Urinary bladder (tissue), 4 donors: ENCODE data around the gene DENND1C. TPM values are rescaled to one million over a fixed set of nuclear protein-coding genes. Genes with fewer than 3 reads are reported as not detected.
A peak's percentile ranks its signal among the peaks of the same experiment; 100 is the strongest.

Experiments used
- DNase-seq: peaks from one replicate; pipeline ENCODE4 v3.0.0-alpha.2; 2015; ENCODE audit errors: extremely low spot score
- H3K27ac ChIP-seq: one replicate; pipeline ENCODE4 v1.5.1; 2013; ENCODE audit warnings: low read depth, mild to moderate bottlenecking, moderate library complexity
- H3K36me3 ChIP-seq: one replicate; pipeline ENCODE4 v1.6.1; 2013; ENCODE audit warnings: mild to moderate bottlenecking, moderate library complexity; ENCODE audit not compliant: insufficient read depth
- H3K4me1 ChIP-seq: one replicate; pipeline ENCODE4 v1.6.1; 2013; ENCODE audit warnings: mild to moderate bottlenecking, moderate library complexity; ENCODE audit not compliant: insufficient read depth
- H3K4me3 ChIP-seq: one replicate; pipeline ENCODE4 v1.5.1; 2013; ENCODE audit warnings: low read depth, low read length
- WGBS: extraction: QIAGEN DNeasy Blood & Tissue Kit; methylation state at CpG from one replicate; pipeline ENCODE4 v1.1.7; 2013; 5-methylcytosine and 5-hydroxymethylcytosine counted together
- polyA plus RNA-seq: library from polyadenylated mRNA; stranded (reverse); fragments of 200-250 nt; gene quantifications from one replicate; pipeline ENCODE4 v1.2.3, GENCODE V29; 2013
- total RNA-seq: library from RNA; depleted of rRNA; stranded (reverse); fragments of >200 nt; gene quantifications from one replicate; pipeline ENCODE4 v1.2.3, GENCODE V29; 2014
- donor health status: healthy with polysubstance abuse.
- donor health status: healthy.

The DENND1C gene
- total and polyA plus RNA-seq, 2 donors, result 0.63 to 1.4 TPM

DNA sequence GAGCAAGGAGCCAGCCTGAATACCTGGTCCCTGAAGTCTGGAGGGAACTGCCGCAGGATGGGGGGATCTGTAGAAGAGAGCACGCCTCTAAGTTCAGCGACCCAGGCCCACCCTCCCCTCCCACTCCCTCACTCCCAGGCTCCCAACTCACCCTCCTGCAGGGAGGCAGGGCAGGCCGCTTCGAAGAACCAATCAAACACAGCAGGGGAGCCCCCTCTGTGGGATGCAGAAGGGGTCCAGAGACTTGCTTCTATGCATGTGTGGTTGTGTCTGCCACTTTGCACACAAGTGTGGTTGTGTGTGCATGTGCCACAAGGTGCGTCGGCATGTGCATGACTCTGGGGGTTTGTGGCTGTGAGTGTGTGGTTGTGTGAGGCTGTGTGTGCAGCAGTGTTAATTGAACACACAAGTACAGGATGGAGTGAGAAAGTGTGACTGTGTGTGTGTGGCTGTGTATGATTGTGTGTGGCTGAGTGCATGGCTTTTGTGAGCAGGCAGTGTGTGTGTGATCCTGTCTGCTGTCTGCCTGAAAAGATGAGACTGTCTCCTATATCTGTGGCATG, 1.7 kb downstream of the DENND1C start:
- no peak for DNase-seq
- H3K4me1 ChIP-seq, result no peaks in the 10 kb centered on the region
- no peak overlapping the region for H3K4me3 ChIP-seq
- WGBS, result 48% methylated on average over 7 of the region's 7 CpGs
- no peaks in the 10 kb centered on the region for H3K36me3 ChIP-seq
- no peak overlapping the region for H3K27ac ChIP-seq

DNA sequence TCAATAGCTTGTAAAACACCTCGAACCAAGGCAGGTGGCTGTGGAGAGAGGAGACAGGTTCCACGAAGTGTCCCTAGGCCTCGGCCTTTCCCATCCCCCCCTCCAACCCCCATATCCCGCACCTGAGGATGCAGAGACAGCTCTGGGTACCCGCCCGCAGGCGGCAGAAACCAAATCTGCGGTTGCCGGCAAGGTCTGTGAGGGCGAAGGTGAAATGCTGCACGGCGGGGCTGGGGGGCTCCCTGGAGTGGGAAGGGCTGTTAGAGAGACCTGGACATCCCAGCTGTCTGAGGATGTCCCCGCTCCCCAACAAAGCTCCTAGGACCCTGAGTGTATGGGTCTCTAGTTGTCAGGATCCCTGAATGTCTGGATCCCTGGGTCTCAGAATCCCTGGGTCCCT, 2.8 kb downstream of the DENND1C start:
- H3K27ac ChIP-seq, result no peak overlapping the region
- no peaks in the 10 kb centered on the region for H3K36me3 ChIP-seq
- WGBS, result 79% methylated on average over 13 of the region's 13 CpGs

DNA sequence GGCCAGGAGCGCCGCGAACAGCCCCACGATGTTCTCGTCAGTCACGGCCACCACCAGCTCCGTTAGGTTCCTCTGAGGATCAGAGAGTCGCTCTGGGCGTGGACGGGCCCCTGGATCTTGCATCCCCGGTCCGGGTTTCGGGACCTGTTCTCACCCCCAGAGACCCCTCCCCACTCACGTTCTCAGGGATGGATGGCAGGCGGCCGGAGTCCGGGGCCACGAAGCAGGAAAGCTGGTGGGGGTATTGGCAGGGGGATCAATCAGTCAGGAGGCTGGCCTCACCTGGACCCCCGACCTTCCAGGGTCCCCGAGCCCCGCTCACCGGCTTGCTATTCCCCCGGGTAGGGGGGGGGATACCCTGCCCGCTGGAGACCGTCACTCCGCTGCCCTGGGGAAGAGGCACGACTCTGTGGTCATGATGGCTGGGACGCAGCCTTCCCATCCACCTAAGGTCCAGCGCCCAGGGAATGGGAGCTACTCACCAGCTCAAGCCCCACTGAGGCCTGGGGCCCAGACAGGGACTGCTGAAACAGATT, 4.6 kb downstream of the DENND1C start:
- no peak for DNase-seq
- no peaks in the 10 kb centered on the region for H3K4me1 ChIP-seq
- 24% methylated on average over 29 of the region's 29 CpGs for WGBS
- H3K4me3 ChIP-seq, result no peak overlapping the region
- H3K27ac ChIP-seq, result no peak overlapping the region
- no peaks in the 10 kb centered on the region for H3K36me3 ChIP-seq

More for the DNA sequence above, 2.8 kb downstream of the DENND1C start:
- DNase-seq, result no peak
- Histone ChIP-seq H3K4me3 (no peak overlapping the region), H3K4me1 (no peaks in the 10 kb centered on the region)

GRCh38 chr19:6476155-6476895, 5.3 kb downstream of the DENND1C start:
- Histone ChIP-seq H3K27ac (no peak overlapping the region), H3K36me3 (no peaks in the 10 kb centered on the region), H3K4me3 (no peak overlapping the region), H3K4me1 (no peaks in the 10 kb centered on the region)
- DNase-seq, result peak; percentile 8
- 10% methylated on average over 33 of the region's 33 CpGs for WGBS

DNA sequence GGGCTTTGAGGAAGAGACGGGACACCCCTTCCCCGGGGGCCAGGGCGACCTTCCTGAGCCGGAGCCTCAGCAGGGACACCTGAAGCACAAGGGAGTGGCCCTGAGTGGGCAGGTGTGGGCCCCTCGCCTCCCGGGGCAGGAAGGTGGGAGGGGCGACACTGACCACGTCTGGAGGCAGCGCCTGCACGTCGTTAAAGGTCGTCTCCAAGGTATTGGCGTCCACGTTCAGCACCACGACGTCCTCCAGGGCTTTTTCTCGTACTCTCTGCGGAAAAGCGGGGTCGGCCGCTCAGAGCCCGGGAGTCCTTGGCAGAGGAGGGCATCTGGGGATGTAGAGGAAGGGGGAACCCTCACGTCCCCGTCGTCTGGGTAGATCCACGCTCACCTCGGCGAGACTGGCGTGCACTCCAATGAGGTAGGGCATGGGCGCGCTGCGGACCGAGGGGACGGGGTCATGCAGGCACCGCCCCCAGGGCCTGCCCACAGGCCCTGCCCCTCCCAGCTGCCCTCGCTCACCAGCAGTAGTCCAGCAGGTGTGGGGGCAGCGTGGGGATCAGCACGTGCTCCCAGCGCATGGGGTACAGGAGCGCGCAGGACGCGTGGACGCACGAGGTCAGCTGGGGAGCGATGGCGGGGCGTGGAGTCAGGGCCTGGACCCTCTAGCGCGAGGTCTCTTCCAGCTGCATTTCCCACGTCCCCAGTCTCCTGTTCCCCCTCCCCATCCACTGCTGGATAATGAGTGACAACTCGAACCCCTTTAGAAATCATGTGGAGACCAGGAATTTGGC, 6.1 kb downstream of the DENND1C start:
- no peak overlapping the region for H3K27ac ChIP-seq
- H3K4me1 ChIP-seq, result no peaks in the 10 kb centered on the region
- 10% methylated on average over 52 of the region's 52 CpGs for WGBS
- no peaks in the 10 kb centered on the region for H3K36me3 ChIP-seq
- H3K4me3 ChIP-seq, result no peak overlapping the region
- no peak for DNase-seq

DNA sequence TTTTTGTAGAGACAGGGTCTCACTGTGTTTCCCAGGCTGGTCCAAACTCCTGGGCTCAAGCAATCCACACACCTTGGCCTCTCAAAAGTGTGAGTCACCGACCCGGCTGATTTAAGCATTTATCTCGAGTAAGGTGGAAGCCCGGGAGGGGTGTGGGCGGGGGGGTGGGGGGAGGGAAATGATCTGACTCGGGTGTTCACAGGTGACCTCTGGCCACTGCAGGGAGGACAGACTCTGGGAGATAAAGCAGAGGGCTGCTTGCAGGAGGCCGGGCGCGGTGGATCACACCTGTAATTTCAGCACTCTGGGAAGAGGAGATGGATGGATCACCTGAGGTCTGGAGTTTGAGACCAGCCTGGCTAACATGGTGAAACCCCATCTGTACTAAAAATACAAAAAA, 7.9 kb downstream of the DENND1C start:
- 76% methylated on average over 9 of the region's 9 CpGs for WGBS
- Histone ChIP-seq H3K36me3 (no peaks in the 10 kb centered on the region), H3K4me3 (no peak overlapping the region), H3K27ac (no peak overlapping the region), H3K4me1 (no peaks in the 10 kb centered on the region)
- DNase-seq, result no peak

DNA sequence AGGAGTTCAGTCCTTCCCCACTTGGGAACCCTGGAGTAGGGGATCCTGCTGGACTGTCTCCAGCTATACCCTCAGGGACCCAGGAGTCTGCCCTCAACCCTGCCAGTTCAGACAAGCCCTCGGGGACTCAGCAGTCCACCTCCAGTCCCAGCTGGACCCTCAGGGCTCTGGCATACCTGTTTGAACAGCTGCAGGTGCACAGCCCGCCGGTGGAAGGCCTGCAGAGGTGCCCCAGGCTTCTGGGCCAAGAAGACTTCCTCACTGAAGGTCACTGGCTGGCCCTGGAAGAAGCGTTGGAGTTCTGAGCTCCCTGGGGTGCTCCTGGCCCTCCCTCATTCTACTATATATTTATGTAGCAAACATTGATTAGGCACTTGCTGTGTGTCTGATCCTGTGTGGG, 8.9 kb downstream of the DENND1C start:
- Histone ChIP-seq H3K36me3 (no peaks in the 10 kb centered on the region), H3K4me3 (no peak overlapping the region), H3K4me1 (no peaks in the 10 kb centered on the region), H3K27ac (no peak overlapping the region)
- no peak for DNase-seq
- 68% methylated on average over 4 of the region's 4 CpGs for WGBS

GRCh38 chr19:6471076-6471475, 10.5 kb downstream of the DENND1C start:
- H3K36me3 ChIP-seq, result no peaks in the 10 kb centered on the region
- no peak overlapping the region for H3K27ac ChIP-seq
- no peaks in the 10 kb centered on the region for H3K4me1 ChIP-seq
- no peak for DNase-seq
- H3K4me3 ChIP-seq, result no peak overlapping the region
- 81% methylated on average over 14 of the region's 14 CpGs for WGBS

DNA sequence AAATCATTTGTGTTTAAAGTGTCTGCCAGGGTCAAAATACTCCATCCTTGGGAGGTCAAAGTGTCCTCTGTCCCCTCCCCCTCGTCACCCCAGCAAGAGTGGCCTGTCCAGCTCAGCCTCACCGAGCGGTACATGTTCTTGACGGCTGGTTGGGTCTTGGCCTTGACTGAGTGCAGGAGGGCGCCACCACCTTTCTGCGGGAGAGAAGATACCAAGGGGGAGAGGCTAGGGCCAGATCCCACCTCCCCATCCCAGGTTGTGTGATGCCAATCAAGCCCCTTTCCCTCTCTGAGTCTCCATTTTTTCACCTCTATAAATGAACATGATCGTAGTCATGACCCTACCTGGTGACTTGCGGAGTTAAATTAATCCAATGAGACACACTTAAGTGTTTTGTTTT, 11.4 kb downstream of the DENND1C start:
- Histone ChIP-seq H3K36me3 (no peaks in the 10 kb centered on the region), H3K4me3 (no peak overlapping the region), H3K4me1 (no peaks in the 10 kb centered on the region), H3K27ac (no peak overlapping the region)
- DNase-seq, result no peak
- 72% methylated on average over 8 of the region's 8 CpGs for WGBS

DNA sequence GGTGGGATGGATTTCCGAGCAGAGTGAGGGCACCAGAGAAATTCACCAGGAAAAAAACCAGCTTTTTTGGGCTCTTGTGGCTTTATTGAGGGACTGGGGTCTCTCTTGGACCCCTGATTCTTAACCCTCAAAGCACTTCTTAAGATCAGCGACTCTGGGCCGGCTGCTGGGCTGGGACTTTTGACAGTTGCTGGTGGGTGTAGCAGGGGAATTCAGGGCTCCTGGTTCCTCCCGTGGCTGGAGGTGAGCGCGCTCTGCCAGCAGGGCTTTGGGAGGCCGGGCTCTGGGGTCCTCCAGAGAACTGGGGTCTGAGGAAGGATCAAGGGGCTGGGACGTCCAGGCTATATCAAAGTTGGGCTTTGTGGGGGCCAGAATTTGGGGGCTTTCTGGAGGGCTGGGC, 14.2 kb downstream of the DENND1C start:
- no peak for DNase-seq
- no peak overlapping the region for H3K27ac ChIP-seq
- WGBS, result 72% methylated on average over 8 of the region's 8 CpGs
- H3K36me3 ChIP-seq, result no peaks in the 10 kb centered on the region
- no peak overlapping the region for H3K4me3 ChIP-seq
- no peaks in the 10 kb centered on the region for H3K4me1 ChIP-seq

- H3K4me3 ChIP-seq, result no peak overlapping the region
- H3K27ac ChIP-seq, result no peak overlapping the region
- no peaks in the 10 kb centered on the region for H3K4me1 ChIP-seq
- H3K36me3 ChIP-seq, result no peaks in the 10 kb centered on the region
- 84% methylated on average over 21 of the region's 21 CpGs for WGBS
- no peak for DNase-seq
Observed at GRCh38 chr19:6466526-6467248, 14.9 kb downstream of the DENND1C start.

- Histone ChIP-seq H3K27ac (no peak overlapping the region), H3K4me3 (no peak overlapping the region), H3K36me3 (no peaks in the 10 kb centered on the region), H3K4me1 (no peaks in the 10 kb centered on the region)
- DNase-seq, result no peak
- WGBS, result 94% methylated on average over 8 of the region's 8 CpGs
Observed at GRCh38 chr19:6465663-6466062, 15.9 kb downstream of the DENND1C start.

DNA sequence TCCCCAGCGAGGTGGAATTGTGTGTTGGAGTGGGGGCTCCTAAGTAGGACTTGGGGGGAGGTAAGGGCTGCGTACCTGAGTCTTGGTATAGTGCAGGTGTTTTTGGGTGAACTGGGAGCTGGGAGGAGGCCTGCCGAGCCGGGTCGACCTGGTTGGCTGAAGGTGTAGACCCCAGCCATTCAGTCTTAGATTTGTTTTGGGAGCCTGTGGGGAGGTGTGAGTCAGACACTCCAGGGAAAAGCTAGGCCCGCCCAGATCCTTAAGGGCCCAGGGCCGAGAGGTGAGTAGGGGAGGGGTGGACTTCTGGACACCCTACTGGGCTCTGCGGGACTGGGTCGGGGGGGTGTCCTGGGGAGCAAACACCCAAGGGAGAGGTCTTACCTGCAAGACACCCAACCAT, 16.6 kb downstream of the DENND1C start:
- no peak for DNase-seq
- H3K4me1 ChIP-seq, result no peaks in the 10 kb centered on the region
- H3K27ac ChIP-seq, result no peak overlapping the region
- no peak overlapping the region for H3K4me3 ChIP-seq
- no peaks in the 10 kb centered on the region for H3K36me3 ChIP-seq
- 42% methylated on average over 9 of the region's 9 CpGs for WGBS
